Measurements from ENCODE around the gene NENF.
"Not testable (repeated sequence)": the region's sequence is repeated elsewhere in the genome, so short reads cannot be mapped to it uniquely, and the experiment has no call there.

The NENF gene

GRCh38 chr1:212461916-212462660, 29.4 kb downstream of the NENF start:
- no peak for DNase-seq

- DNase-seq, result no peak
These were observed 31.0 kb downstream of the NENF start for GRCh38 chr1:212463565-212464285.

- DNase-seq, result no peak
These were observed 32.6 kb downstream of the NENF start for GRCh38 chr1:212465311-212465710.

GRCh38 chr1:212466437-212466836, 33.7 kb downstream of the NENF start:
- no peak for DNase-seq

GRCh38 chr1:212466898-212467650, 34.4 kb downstream of the NENF start:
- DNase-seq, result no peak

- DNase-seq, result no peak
These were observed 35.2 kb downstream of the NENF start for GRCh38 chr1:212467843-212468482.

- no peak for DNase-seq
These were observed 37.3 kb downstream of the NENF start for GRCh38 chr1:212470059-212470458.

- no peak for DNase-seq
These were observed 38.6 kb downstream of the NENF start for GRCh38 chr1:212471286-212471685.

GRCh38 chr1:212471891-212472675, 39.4 kb downstream of the NENF start:
- no peak for DNase-seq

- no peak for DNase-seq
These were observed 41.0 kb downstream of the NENF start for GRCh38 chr1:212473729-212474128.

- no peak for DNase-seq
These were observed 42.4 kb downstream of the NENF start for GRCh38 chr1:212475151-212475550.

GRCh38 chr1:212475831-212476230, 43.1 kb downstream of the NENF start:
- DNase-seq, result not testable (repeated sequence)

- peak; percentile 91 for DNase-seq
These were observed 44.4 kb downstream of the NENF start for GRCh38 chr1:212477014-212477679.

- DNase-seq, result no peak
These were observed 45.2 kb downstream of the NENF start for GRCh38 chr1:212477680-212478466.

GRCh38 chr1:212478467-212479025, 45.8 kb downstream of the NENF start:
- DNase-seq, result no peak

- DNase-seq, result no peak
These were observed 46.5 kb downstream of the NENF start for GRCh38 chr1:212479188-212479587.

- DNase-seq, result not testable (repeated sequence)
These were observed 48.2 kb downstream of the NENF start for GRCh38 chr1:212480711-212481437.

- no peak for DNase-seq
These were observed 48.7 kb downstream of the NENF start for GRCh38 chr1:212481438-212481767.

- DNase-seq, result no peak
These were observed 49.4 kb downstream of the NENF start for GRCh38 chr1:212482006-212482636.
